Measurements from ENCODE around the gene AP1B1. TPM values are rescaled to one million over a fixed set of nuclear protein-coding genes. Genes with fewer than 3 reads are reported as not detected.

Gene AP1B1
- total and polyA plus RNA-seq, 2 of the 4 experiments (the other 2 are of a cell fraction): 55.7 to 70.8 TPM

Small RNA genes lying within 50 kb of the gene (microRNA-seq; reads per million reads assigned to microRNA genes)
- not detected for gene AC000041.1 (ENCODE audit: insufficient read depth, insufficient read length)
- gene MIR3653 (ENCODE audit: insufficient read depth in 1 of 2, insufficient read length in 1 of 2, unreplicated experiment in 1 of 2): 0 to 8.0 reads per million in 2 experiments

Small RNA genes lying within 50 kb of the gene (small RNA-seq; reads per million reads assigned to genes)
- gene AC000041.1 (0 reads per million in 5 experiments), gene MIR3653 (0 reads per million in 5 experiments)

Other genes starting within 250 kb of the AP1B1 start
- gene EMID1, start 182.7 kb downstream of the AP1B1 start, total RNA-seq (2012; rRNA removed): 0.28 and 0.54 TPM in 2 replicates
- gene EMID1, start 182.7 kb downstream of the AP1B1 start, polyA plus RNA-seq (2012; rRNA removed): 1.2 and 1.3 TPM in 2 replicates
- 5.7 and 6.9 TPM in 2 replicates for gene RHBDD3, start 120.6 kb downstream of the AP1B1 start, total RNA-seq (2012; rRNA removed)
- 21.2 and 21.5 TPM in 2 replicates for gene RHBDD3, start 120.6 kb downstream of the AP1B1 start, polyA plus RNA-seq (2012; rRNA removed)
- gene EWSR1, start 120.3 kb downstream of the AP1B1 start, total RNA-seq (2012; rRNA removed): 414 and 518 TPM in 2 replicates
- 243 and 267 TPM in 2 replicates for gene EWSR1, start 120.3 kb downstream of the AP1B1 start, polyA plus RNA-seq (2012; rRNA removed)
- gene GAS2L1, start 81.9 kb downstream of the AP1B1 start, total RNA-seq (2012; rRNA removed): 1.4 TPM in 2 replicates
- 15.6 and 22.5 TPM in 2 replicates for gene GAS2L1, start 81.9 kb downstream of the AP1B1 start, polyA plus RNA-seq (2012; rRNA removed)
- gene RASL10A, start 72.9 kb downstream of the AP1B1 start, total RNA-seq (2012; rRNA removed): not detected in 2 replicates
- gene RASL10A, start 72.9 kb downstream of the AP1B1 start, polyA plus RNA-seq (2012; rRNA removed): 0.07 and 0.26 TPM in 2 replicates
- gene RFPL1, start 50.0 kb upstream of the AP1B1 start, total RNA-seq (2012; rRNA removed): not detected in 2 replicates
- gene RFPL1, start 50.0 kb upstream of the AP1B1 start, polyA plus RNA-seq (2012; rRNA removed): not detected in 2 replicates
- 1.3 and 1.7 TPM in 2 replicates for gene NEFH, start 91.6 kb upstream of the AP1B1 start, total RNA-seq (2012; rRNA removed)
- 2.7 and 2.9 TPM in 2 replicates for gene NEFH, start 91.6 kb upstream of the AP1B1 start, polyA plus RNA-seq (2012; rRNA removed)
- 61.1 and 73.7 TPM in 2 replicates for gene THOC5, start 165.2 kb upstream of the AP1B1 start, total RNA-seq (2012; rRNA removed)
- 56.8 and 68.4 TPM in 2 replicates for gene THOC5, start 165.2 kb upstream of the AP1B1 start, polyA plus RNA-seq (2012; rRNA removed)
- gene NIPSNAP1, start 192.5 kb upstream of the AP1B1 start, total RNA-seq (2012; rRNA removed): 61.4 and 68.3 TPM in 2 replicates
- 64.6 and 69.7 TPM in 2 replicates for gene NIPSNAP1, start 192.5 kb upstream of the AP1B1 start, polyA plus RNA-seq (2012; rRNA removed)
- 151 and 181 TPM in 2 replicates for gene NF2, start 215.1 kb upstream of the AP1B1 start, total RNA-seq (2012; rRNA removed)
- 56.5 and 59.0 TPM in 2 replicates for gene NF2, start 215.1 kb upstream of the AP1B1 start, polyA plus RNA-seq (2012; rRNA removed)

Data from IMR-90 (cell line).